ENCODE data around the gene SETBP1.

- TF ChIP-seq CTCF (IDR thresholded peaks at IDR 0.05) (no peak), POLR2A (IDR thresholded peaks at IDR 0.05) (no peak)
Observed at GRCh38 chr18:44811572-44812125, 131.0 kb downstream of the SETBP1 start.
